Measurements from ENCODE around the gene TFB1M.

DNA sequence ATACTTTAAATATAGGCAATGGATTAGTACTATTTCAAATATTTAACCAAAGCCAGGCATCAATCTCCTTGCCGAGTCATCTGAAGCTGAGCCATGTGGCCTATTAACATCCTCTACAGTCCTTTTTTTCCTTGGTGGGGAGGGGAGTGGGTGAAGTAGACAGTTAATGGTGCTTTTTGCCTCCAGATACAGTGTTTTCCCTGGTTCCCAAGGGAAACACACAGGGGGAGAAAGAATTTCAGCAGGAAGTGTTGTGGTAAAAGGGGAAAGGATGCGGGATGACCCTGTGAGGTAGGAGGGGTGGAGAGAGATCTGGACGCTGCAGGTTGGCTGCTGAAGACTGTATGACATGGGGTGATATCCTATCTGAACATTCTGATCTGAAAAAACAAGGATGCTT, 40.9 kb downstream of the TFB1M start:
- no peak for TF ChIP-seq EZH2 (IDR thresholded peaks at IDR 0.05; ENCODE audit: borderline replicate concordance, low read depth, low read length, severe bottlenecking)
- TF ChIP-seq, protein P1, sequence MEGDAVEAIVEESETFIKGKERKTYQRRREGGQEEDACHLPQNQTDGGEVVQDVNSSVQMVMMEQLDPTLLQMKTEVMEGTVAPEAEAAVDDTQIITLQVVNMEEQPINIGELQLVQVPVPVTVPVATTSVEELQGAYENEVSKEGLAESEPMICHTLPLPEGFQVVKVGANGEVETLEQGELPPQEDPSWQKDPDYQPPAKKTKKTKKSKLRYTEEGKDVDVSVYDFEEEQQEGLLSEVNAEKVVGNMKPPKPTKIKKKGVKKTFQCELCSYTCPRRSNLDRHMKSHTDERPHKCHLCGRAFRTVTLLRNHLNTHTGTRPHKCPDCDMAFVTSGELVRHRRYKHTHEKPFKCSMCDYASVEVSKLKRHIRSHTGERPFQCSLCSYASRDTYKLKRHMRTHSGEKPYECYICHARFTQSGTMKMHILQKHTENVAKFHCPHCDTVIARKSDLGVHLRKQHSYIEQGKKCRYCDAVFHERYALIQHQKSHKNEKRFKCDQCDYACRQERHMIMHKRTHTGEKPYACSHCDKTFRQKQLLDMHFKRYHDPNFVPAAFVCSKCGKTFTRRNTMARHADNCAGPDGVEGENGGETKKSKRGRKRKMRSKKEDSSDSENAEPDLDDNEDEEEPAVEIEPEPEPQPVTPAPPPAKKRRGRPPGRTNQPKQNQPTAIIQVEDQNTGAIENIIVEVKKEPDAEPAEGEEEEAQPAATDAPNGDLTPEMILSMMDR (IDR thresholded peaks at IDR 0.05; ENCODE audit: extremely low read depth in 1 of 2, insufficient read depth in 1 of 2, low read depth in 1 of 2, low read length in 2 of 2), result no peak

Data from endothelial cell of umbilical vein (primary cell).